BJ (cell line): Measurements from ENCODE around the gene ADAM15. TPM values are rescaled to one million over a fixed set of nuclear protein-coding genes. Genes with fewer than 3 reads are reported as not detected.

Experiments
- CTCF ChIA-PET: fragments of 350-600 bp; formaldehyde crosslinking; extraction: SDS; loops from one replicate; lab custom pipeline; 2021; ENCODE audit warnings: antibody characterized with exemption, inconsistent platforms; lab: Yijun Ruan, JAX
- POLR2A ChIA-PET: fragments of 300-600 bp; sonication (Branson Sonifier 250); formaldehyde crosslinking; extraction: SDS; loops from one replicate; lab custom pipeline; 2021; ENCODE audit warnings: antibody characterized with exemption; lab: Charles Lee
- DNase-seq: peaks from one replicate; pipeline ENCODE4 v3.0.0-alpha.2; 2011; ENCODE audit warnings: low read depth
- H3K27me3 ChIP-seq: 2 replicates; pipeline ENCODE4 v1.6.0; 2011; ENCODE audit warnings: low read length; ENCODE audit not compliant: control insufficient read depth, insufficient read depth
- H3K36me3 ChIP-seq: 2 replicates; pipeline ENCODE4 v1.5.1; 2011; ENCODE audit warnings: low read length; ENCODE audit not compliant: control insufficient read depth, insufficient read depth
- H3K4me3 ChIP-seq: 2 replicates; pipeline ENCODE4 v1.5.1; 2011; ENCODE audit warnings: low read depth, mild to moderate bottlenecking, control low read depth, low read length
- CTCF ChIP-seq: IDR thresholded peaks from 2 replicates; pipeline ENCODE4 v1.5.1; 2011; ENCODE audit warnings: low read depth, mild to moderate bottlenecking, control low read depth, inconsistent platforms, low read length, moderate library complexity; ENCODE audit not compliant: insufficient read depth
- polyA plus RNA-seq: library from polyadenylated mRNA; depleted of rRNA; stranded (reverse); fragments of >200 nt; gene quantifications from 2 replicates; pipeline ENCODE4 v1.2.3, GENCODE V29; 2011

Gene ADAM15
- polyA plus RNA-seq, 1 experiment = 88.8 TPM

DNA sequence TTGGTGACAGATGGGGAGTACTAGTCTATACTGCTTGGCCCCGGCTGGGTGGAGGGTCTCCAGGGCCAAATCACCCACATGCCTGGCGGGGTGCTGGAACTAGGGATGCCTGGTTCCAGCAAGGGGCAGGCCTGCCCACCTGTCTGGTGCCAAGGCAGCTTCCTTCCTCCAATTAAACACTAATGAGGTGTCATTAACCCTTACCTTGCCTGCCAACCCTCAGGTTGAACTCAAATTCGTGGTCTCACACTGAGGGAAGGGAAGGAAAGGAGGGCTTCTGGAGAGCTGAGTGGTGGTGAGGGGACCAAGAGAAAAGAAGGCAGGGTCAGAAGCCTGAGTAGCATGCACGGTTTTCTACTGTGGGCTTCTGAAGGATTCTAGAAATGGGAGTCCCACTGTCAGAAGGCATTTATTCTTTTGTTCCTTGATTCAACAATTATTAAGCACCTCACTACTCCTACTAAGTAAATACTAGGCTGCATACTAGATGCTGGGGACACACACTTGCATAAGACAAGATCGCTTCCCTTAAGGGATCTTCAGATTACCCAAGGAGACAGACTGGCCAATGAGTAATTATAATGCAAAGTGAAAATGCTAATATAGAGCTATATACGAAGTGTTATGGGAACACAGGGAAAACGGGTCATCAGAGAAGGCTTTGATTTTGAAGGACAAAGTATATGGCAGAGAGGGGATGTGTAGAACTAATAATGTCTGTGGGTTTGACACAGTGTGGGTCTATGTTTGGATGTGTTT, 21.6 kb downstream of the ADAM15 start:
- ChIA-PET POLR2A (no interaction called here), CTCF (interaction anchor here (0.6 to 17.0 kb wide), 7 partner anchors 11 to 117 kb away, joined by 3 to 147 read pairs (median 4); partner anchors contain the start of gene ADAM15)
- Histone ChIP-seq H3K4me3 (no peak overlapping the region), H3K36me3 (peaks cover 8% of the 10 kb centered on the region), H3K27me3 (peaks cover 1% of the 10 kb centered on the region; the same call in 1 of the 2 replicates)
- no peak for TF ChIP-seq CTCF
- DNase-seq = no peak

GRCh38 chr1:155073377-155074242, 22.5 kb downstream of the ADAM15 start:
- POLR2A ChIA-PET = no interaction called here
- CTCF ChIA-PET = interaction anchor here (1.1 to 17.0 kb wide), 5 partner anchors 10 to 22 kb away, joined by 4 to 147 read pairs (median 24); partner anchors contain the start of genes ADAM15 and EFNA4

DNA sequence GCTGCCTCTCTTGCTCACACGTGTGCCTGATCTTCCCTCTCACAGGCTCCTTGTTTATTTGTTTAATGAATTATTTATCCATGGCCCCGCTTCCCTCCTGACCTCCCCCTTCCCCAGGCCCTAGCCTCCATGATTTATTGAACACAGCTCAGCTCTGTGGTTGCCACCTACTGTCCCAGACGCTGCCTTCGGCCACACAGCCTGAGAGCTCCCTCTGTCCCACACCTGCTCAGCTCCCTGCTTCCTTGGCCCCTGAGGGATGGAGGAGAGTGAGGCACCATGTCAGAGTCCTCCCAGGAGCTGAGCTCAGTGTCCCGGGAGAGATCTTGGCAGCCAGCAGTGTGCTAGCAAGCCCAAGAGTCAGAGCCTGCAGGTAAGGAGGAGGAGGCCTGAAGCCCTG, 24.4 kb downstream of the ADAM15 start:
- DNase-seq = no peak
- CTCF ChIA-PET = interaction anchor here (1.7 to 3.5 kb wide), 4 partner anchors 9 to 21 kb away, joined by 7 to 24 read pairs (median 14); partner anchors contain the start of gene EFNA4
- peaks cover 13% of the 10 kb centered on the region for H3K27me3 ChIP-seq

More at GRCh38 chr1:155073377-155074242, 22.5 kb downstream of the ADAM15 start:
- Histone ChIP-seq H3K4me3 (no peak overlapping the region), H3K27me3 (peaks cover 1% of the 10 kb centered on the region), H3K36me3 (peaks cover 8% of the 10 kb centered on the region)
- no peak for DNase-seq
- TF ChIP-seq CTCF = no peak

GRCh38 chr1:155076371-155076770, 25.3 kb downstream of the ADAM15 start:
- no peaks in the 10 kb centered on the region for H3K36me3 ChIP-seq
- no peak for TF ChIP-seq CTCF
- peaks cover 20% of the 10 kb centered on the region for H3K27me3 ChIP-seq
- POLR2A ChIA-PET = no interaction called here
- CTCF ChIA-PET = interaction anchor here (1.1 to 3.5 kb wide), 5 partner anchors 9 to 22 kb away, joined by 3 to 24 read pairs (median 13); partner anchors contain the start of gene EFNA4
- H3K4me3 ChIP-seq = no peak overlapping the region
- DNase-seq = no peak

More for the DNA sequence above, 24.4 kb downstream of the ADAM15 start:
- Histone ChIP-seq H3K4me3 (no peak overlapping the region), H3K36me3 (no peaks in the 10 kb centered on the region)
- TF ChIP-seq CTCF = no peak
- POLR2A ChIA-PET = no interaction called here
